Lower leg skin (tissue), 4 donors: Measurements from ENCODE around the gene GUCY1A1. TPM values are rescaled to one million over a fixed set of nuclear protein-coding genes. Genes with fewer than 3 reads are reported as not detected.

ENCODE experiments used
- DNase-seq, 2 donors: peaks; one replicate each; pipeline ENCODE4 v3.0.0-alpha.2; 2019; ENCODE audit warnings: low spot score in 2 of 2
- H3K4me3 ChIP-seq: fragments of 200-600 bp; sonication (generic); 2 replicates; pipeline ENCODE4 v1.5.1; 2017; ENCODE audit warnings: mild to moderate bottlenecking, low read depth; ENCODE audit not compliant: poor library complexity, severe bottlenecking
- POLR2A ChIP-seq, 2 donors: fragments of 450-650 bp; IDR thresholded peaks; one replicate each; pipeline ENCODE4 v1.6.1; 2016 to 2017; ENCODE audit warnings: antibody characterized with exemption in 2 of 2, mild to moderate bottlenecking in 1 of 2, moderate library complexity in 1 of 2
- WGBS, 2 donors: methylation state at CpG; one replicate each; pipeline ENCODE4 v1.1.5; 2018; 5-methylcytosine and 5-hydroxymethylcytosine counted together
- intact Hi-C: fragments of 100-400 bp; cut with DNase I; formaldehyde crosslinking; loops from one replicate; pipeline ENCODE4 v1.15.0; 2023; ENCODE audit warnings: low total_unique reads
- total RNA-seq, 4 donors: library from RNA; depleted of rRNA; stranded (reverse); fragments of >200 nt; gene quantifications; one replicate each; pipeline ENCODE4 v1.1.0, GENCODE V29; 2016
- TF ChIP-seq, protein P1 (sequence below), 3 donors: fragments of 450-650 bp; IDR thresholded peaks; one replicate each; pipeline ENCODE4 v1.5.1; 2016; ENCODE audit warnings: antibody characterized with exemption in 3 of 3, mild to moderate bottlenecking in 3 of 3, moderate library complexity in 2 of 3

GUCY1A1 gene
- total RNA-seq, 4 donors from 2014 or later = 1.5 to 12.9 (median 9.2) TPM

DNA sequence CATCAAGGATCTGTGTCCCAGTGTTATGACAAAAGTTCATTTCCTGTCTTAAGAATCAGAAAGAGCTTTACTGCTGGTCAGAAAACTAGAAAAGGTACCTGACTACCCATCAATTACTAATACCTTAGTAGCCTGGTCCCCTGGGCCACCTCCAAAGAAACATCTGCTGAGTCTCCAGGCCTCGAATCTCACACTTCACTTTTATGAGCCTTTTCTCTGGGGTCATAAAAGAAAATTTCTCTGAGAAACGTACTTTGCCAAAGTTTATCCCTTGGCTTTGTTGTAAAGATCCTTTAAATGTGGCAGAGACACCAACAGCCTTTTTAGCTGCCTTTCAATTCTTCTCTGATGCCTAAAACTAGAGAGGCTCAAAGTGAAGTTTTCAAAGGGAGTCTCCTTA lies 17.8 kb downstream of the GUCY1A1 start:
- 54 to 56% methylated on average over 2 of the region's 2 CpGs for WGBS, 2 donors
- intact Hi-C loops = no loop called here
- no peak for DNase-seq
- TF ChIP-seq, protein P1, sequence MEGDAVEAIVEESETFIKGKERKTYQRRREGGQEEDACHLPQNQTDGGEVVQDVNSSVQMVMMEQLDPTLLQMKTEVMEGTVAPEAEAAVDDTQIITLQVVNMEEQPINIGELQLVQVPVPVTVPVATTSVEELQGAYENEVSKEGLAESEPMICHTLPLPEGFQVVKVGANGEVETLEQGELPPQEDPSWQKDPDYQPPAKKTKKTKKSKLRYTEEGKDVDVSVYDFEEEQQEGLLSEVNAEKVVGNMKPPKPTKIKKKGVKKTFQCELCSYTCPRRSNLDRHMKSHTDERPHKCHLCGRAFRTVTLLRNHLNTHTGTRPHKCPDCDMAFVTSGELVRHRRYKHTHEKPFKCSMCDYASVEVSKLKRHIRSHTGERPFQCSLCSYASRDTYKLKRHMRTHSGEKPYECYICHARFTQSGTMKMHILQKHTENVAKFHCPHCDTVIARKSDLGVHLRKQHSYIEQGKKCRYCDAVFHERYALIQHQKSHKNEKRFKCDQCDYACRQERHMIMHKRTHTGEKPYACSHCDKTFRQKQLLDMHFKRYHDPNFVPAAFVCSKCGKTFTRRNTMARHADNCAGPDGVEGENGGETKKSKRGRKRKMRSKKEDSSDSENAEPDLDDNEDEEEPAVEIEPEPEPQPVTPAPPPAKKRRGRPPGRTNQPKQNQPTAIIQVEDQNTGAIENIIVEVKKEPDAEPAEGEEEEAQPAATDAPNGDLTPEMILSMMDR (IDR thresholded peaks at IDR 0.05) = no peak
- no peak for TF ChIP-seq POLR2A (IDR thresholded peaks at IDR 0.05)
- no peak overlapping the region for H3K4me3 ChIP-seq

DNA sequence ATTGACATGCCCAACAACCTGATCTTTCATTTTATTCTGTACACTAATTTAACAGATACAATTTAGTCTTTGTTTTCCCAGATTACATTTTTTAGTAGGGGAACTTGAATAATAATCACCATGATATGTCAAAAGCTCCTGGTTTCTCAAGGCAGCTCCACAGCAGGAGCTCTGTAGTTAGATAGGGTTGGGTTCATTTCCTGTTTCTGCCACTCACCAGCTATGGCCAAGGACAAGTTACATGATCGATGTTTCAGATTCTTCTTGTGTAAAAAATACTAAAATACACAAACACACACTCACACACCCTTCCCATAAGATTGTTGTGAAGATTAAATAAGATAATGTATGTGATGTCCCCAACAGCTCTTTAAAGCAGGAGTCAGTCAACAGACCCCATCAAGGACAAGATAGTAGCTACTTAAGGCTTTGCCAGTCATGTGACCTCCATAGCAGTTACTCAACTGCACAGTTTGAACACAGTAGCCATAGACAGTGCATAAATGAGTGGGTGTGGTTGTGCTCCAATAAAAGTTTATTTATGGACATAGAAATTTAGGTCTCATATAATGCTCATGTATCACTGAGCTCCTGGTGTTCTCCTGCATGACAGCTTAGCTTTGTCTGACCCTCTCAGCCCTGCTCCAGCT lies 18.4 kb downstream of the GUCY1A1 start:
- intact Hi-C loops = no loop called here
- DNase-seq = no peak
- 68 to 76% methylated on average over 1 of the region's 1 CpG for WGBS, 2 donors
- H3K4me3 ChIP-seq = no peak overlapping the region
- TF ChIP-seq, protein P1 (IDR thresholded peaks at IDR 0.05) = no peak
- TF ChIP-seq POLR2A (IDR thresholded peaks at IDR 0.05) = no peak

DNA sequence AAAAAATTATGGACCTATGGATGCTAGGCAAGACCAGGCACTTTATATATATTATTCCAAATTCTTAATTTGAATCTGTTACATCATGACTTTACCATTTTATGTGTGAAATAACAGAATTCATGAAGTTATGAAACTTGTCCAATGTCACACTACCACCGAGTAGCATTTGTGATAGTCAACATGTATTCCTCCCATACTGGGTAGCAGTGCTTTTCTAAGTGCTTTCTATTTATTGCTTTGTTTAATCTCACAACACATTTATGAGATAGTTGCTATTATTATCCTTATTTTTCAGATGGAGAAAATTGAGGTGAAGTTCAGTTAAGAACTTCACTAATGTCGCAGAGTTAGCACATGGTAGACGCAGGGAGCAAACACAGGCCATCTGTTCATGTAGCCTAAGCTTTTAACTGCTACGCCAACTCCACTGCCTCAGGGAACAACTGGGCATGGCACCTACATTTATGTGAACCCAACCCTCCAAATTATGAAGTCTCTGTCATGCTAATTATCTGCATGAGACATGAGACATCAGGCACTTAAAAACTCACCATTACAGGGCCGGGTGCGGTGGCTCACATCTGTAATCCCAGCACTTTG lies 20.8 kb downstream of the GUCY1A1 start:
- no peak for DNase-seq
- TF ChIP-seq POLR2A (IDR thresholded peaks at IDR 0.05) = no peak
- TF ChIP-seq, protein P1 (IDR thresholded peaks at IDR 0.05) = no peak
- intact Hi-C loops = no loop called here
- WGBS, 2 donors = 85 to 87% methylated on average over 6 of the region's 6 CpGs
- H3K4me3 ChIP-seq = no peak overlapping the region

DNA sequence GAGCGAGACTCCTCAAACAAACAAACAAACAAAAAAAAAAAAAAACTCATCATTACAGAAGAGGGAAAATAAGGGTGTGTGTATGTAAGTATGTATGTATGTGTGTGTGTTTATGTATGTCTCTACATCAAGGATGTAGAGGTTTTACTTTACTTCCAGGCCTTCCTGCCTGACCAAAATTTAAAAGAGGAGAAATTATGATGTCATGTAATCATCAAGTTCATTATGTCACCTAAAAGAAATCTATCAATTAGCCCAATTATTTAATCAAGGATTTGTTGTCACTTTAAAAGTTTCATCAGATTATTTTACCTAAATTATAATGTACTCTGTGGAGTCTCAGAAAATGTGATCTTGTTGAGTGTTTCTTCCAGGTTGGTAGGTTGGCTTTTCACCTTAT lies 21.6 kb downstream of the GUCY1A1 start:
- intact Hi-C loops = no loop called here
- 90 to 95% methylated on average over 1 of the region's 1 CpG for WGBS, 2 donors
- no peak overlapping the region for H3K4me3 ChIP-seq
- TF ChIP-seq POLR2A (IDR thresholded peaks at IDR 0.05) = no peak
- TF ChIP-seq, protein P1 (IDR thresholded peaks at IDR 0.05) = no peak
- no peak for DNase-seq

DNA sequence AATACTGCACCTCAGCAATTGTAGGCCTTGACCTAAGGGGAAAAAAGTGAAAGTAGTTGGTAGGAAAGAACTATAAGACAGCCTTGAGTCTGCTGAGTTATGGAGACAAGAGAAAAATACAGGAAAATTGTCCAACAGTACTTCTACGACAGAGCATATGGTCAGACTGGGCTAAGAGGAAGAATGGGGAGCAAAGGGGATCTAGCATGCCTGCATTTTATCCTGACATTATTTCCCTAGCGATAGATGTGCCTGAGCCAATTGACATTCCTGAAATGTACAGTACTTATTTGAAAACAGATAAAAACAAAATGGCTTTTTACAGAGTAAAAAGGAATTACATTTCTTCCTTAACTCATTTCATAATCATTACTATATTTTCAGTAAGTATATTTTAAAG lies 22.2 kb downstream of the GUCY1A1 start:
- H3K4me3 ChIP-seq = no peak overlapping the region
- WGBS, 2 donors = 77 to 85% methylated on average over 2 of the region's 2 CpGs
- intact Hi-C loops = no loop called here
- TF ChIP-seq POLR2A (IDR thresholded peaks at IDR 0.05) = no peak
- TF ChIP-seq, protein P1 (IDR thresholded peaks at IDR 0.05) = no peak
- no peak for DNase-seq
